ENCODE data around the gene CKMT2.
"Not testable (repeated sequence)": the region's sequence is repeated elsewhere in the genome, so short reads cannot be mapped to it uniquely, and the experiment has no call there.

Gene CKMT2

GRCh38 chr5:81253875-81254274, 20.8 kb downstream of the CKMT2 start:
- no peak for ATAC-seq

GRCh38 chr5:81254886-81255559, 21.9 kb downstream of the CKMT2 start:
- ATAC-seq: no peak

DNA sequence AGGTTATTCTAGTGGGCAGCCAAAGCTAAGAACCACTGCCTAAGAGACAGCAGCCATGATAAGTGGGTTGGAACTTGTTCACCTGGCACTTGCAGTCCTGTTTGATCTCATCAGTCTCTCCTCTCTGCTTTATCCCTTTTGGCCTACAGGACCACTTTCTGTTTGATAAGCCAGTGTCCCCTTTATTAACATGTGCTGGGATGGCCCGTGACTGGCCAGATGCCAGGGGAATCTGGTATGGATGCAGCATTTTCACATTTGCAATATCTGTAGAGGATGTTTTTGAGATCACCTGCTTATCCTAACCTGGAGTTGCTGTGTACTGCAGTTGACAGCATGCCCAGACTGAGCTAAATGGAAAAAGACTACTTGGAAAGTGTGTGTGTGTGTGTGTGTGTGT, 23.6 kb downstream of the CKMT2 start:
- ATAC-seq: no peak

GRCh38 chr5:81262796-81263195, 29.7 kb downstream of the CKMT2 start:
- not testable (repeated sequence) for ATAC-seq

GRCh38 chr5:81265101-81265500, 32.0 kb downstream of the CKMT2 start:
- ATAC-seq: no peak

DNA sequence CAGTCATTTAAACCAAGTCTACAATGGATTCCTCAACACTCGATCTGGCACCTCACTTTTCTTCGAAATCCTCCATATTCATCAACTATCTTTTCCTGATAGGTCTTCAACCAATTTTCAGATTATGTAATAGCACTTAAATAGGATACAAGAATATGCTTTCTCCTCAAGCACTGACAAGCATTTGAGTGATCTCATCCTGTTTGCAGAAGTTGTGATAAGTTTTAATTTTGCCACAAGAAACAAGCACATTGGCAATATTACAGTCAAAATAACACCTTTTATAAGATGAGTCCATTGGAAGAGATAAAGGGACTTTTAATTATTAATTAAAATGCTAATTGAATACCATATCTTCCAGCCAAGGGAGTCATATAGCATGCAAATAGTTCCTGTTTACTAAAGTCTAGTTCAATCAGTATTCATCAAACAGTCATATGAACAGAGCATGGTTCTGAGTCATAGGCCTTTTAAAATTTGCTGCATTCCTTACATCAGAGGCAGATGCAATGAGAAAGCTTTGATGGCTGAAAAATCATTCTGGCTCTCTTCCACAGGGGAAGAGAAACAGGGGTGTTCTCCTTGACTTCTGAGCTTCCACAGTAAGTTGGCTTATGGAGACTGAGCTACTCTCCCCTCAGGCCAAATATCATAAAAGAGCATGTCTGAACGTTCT, 35.5 kb downstream of the CKMT2 start:
- ATAC-seq: peak; percentile 79 to 81

- no peak for ATAC-seq
Measured at GRCh38 chr5:81269751-81270393, 36.8 kb downstream of the CKMT2 start.

- not testable (repeated sequence) for ATAC-seq
Measured at GRCh38 chr5:81270394-81271027, 37.4 kb downstream of the CKMT2 start.

DNA sequence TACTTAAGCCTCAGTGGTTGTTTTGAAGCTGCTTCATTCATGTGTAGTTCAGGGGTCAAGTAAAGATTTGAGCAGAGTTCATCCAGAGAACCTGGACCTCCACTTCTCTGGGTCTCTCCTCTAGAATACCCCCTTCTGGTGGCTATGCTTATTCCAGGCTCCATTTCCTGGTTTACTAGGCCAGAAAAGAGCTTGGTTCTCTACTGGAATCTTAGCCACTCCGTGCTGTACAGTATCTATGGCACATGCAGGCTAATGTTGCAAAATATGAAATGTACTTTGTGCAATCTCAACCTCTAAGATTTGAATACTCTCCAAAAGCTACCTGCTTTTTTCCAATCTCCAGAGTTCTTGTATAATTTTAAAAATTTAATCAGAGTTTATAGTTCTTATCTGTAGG, 50.9 kb downstream of the CKMT2 start:
- no peak for ATAC-seq

- no peak for ATAC-seq
Measured at GRCh38 chr5:81286059-81286617, 53.0 kb downstream of the CKMT2 start.

- peak; percentile 54 to 65 for ATAC-seq
Measured at GRCh38 chr5:81288021-81288433, 54.9 kb downstream of the CKMT2 start.

DNA sequence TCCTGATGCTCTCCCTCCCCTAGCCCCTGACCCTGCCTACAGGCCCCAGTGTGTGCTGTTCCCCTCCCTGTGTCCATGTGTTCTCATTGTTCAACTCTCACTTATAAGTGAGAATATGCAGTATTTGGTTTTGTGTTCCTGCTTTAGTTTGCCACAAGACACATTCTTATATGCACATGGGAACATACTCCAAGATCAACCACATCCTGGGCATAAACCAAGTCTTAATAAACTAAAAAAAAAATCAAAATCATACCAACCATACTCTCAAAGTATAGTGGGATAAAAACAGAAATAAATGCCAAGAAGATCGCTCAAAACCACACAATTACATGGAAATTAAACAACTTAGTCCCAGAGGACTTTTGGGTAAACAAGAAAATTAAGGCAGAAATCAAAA, 57.0 kb downstream of the CKMT2 start:
- no peak for ATAC-seq

DNA sequence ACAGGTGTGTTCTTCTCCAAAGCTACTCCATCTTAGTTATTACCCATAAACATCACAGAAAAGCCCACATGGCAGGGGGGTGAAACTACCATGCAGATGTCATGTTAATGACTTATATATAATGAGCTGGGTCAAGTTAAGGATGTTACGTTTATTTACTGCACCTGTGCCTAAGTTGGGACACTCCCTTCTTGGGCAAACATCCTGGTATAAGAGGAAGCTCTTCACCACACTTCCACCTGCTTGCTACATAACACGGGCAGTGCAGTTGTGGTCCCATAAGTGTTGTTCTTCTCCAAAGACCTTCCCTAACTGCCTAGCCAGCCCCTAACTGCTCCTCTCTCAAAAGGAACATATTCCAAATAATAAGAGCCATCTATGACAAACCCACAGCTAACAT, 59.0 kb downstream of the CKMT2 start:
- ATAC-seq: no peak

- ATAC-seq: peak; percentile 63 to 66
Measured at GRCh38 chr5:81294021-81294420, 60.9 kb downstream of the CKMT2 start.

- ATAC-seq: no peak
Measured at GRCh38 chr5:81297531-81297930, 64.4 kb downstream of the CKMT2 start.

- no peak for ATAC-seq
Measured at GRCh38 chr5:81300921-81301270, 67.8 kb downstream of the CKMT2 start.

DNA sequence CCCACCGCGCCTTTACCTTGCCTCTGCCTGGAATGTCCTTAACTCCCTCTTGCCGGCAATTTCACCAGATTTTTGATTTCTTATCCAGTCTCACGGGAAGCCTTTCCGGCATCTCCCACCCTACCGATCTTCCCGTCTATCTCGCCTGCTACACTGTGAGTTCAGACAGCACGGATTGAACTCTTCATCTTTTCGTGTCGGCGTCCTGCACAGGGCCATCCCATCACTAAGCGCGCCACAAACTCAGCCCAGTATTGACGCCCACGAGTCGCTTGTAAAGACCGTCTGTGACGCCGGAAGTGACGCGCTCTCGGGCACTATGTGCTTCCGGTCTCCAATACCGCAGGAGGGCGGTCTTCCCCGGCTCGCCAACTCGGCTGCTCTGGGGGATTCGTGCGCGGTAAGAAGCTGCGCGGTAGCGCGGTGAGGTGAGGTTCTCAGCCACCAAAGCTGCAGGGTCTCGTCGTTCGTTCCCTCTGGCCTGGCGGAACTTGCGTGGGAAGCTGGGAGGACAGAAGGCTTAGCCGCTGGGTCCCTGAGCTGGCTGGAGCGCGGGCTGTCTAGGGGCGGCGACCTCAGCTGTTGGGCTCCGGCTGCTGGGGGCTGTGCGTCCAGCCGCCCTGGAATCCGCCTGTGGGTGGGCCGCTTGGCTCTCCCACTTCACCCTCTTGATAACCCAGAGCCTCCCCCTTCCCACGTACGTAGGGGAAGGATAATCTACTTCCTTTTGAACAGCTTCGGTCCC, 68.3 kb downstream of the CKMT2 start, which contains the start of gene ZCCHC9:
Gene ZCCHC9, plus strand, starts transcription at position 317 of the 745 bp plus-strand sequence. CDS start 3,171 bp downstream, outside the sequence.
- ATAC-seq: peak; percentile 94 to 95

DNA sequence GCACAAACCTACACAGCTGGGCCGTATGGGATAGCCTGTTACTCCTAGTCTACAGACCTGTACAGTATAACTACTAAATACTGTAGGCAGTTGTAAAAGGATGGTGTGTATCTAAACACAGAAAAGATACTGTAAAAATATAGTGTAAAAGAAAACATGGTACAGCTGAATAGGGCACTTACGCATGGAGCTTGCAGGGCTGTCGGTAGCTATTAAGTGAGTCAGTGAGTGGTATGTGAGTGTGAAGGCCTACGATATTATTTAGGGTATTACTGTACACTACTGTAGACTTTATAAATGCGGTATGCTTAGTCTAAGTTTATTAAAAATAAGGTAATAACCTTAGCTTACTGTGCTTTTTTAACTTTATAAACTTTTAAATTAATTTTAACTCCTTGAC, 69.5 kb downstream of the CKMT2 start:
- no peak for ATAC-seq

- ATAC-seq: no peak
Measured at GRCh38 chr5:81303563-81303962, 70.4 kb downstream of the CKMT2 start.

DNA sequence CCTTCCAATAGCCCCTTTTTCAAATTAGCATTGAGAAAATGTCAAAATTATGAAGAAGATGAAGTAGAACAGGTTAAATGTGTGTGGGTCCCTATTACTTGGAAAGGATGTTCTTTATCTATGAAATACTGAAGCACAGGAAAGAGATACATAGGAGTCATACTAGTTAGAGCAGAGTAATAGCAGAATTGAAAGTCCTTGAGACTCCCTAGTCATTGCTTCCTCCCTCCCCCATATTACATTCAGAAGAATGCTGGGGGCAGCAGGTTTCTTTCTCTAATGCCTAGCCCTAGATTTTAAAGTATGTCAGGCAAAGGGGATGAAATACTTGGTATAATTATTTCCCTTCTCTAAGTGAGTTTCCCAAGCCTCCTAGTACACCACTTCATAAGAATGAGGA, 72.7 kb downstream of the CKMT2 start:
- ATAC-seq: peak; percentile 19 to 34

DNA sequence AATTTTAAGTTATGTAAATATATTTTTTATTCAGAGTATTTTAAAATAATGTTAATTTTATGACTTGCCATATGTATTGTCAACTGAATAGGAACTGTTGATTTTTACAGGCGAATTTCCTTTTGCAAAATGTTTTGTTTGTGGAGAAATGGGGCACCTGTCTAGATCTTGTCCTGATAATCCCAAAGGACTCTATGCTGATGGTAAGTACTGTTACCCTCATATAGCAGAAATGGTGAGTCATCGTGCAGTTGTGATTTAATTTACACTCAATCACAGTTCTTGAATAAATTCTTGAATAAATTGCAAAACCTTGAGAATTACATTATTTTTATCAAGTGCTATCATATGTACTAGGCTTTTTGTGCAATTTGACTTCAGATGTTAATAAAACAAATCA, 75.7 kb downstream of the CKMT2 start:
- ATAC-seq: no peak

DNA sequence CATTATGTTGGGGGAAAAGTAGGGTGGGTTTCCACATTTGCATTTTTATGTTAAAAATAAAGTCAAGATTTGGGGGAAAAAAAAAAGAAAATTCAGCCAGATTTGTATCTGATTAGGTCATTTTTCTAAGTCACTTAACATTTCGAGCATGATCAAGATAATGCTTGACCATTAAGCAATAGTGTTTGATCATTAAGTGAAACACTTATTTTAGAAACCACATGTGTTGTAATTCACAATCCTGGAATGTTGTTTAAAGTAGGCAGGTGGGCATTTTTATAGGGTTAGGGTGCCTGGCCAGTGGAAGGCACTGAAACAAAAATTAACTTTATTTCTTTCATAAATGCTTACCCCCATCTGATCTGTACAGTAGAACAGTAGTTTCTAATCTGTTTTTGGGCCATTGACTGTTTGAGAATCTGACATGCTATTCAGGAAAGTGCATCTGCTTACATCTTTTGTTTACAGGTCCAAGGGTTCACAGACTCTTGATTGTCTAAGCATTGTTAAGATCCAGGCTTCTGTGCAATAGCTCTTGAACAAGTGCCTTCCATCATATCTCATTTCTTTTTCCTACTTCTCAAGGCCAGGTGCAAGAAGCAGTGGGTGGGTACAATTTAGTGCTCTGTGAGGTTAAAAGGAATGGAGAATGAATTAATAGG, 77.4 kb downstream of the CKMT2 start:
- ATAC-seq: no peak

Measured in activated CD4-positive, CD25-positive, alpha-beta regulatory T cell treated with anti-CD3 and anti-CD28 coated beads, Interleukin-2, amount 50 U/mL, for 24 hours (primary cell).